Activated naive CD4-positive, alpha-beta T cell treated with anti-CD3 and anti-CD28 coated beads, Interleukin-2, amount 10 ng/mL, durations not matched to agents 7 days and 5 days (primary cell): ENCODE data around the gene MFAP4.

Experiments
- CTCF ChIA-PET: fragments of 350-600 bp; sonication (Branson Sonifier 250); formaldehyde crosslinking; loops from one replicate; lab custom pipeline; 2021; ENCODE audit warnings: antibody characterized with exemption; lab: Charles Lee
- DNase-seq: peaks from one replicate; pipeline ENCODE4 v3.0.0-alpha.2; 2020
- H3K27ac Mint-ChIP-seq: one replicate; pipeline ENCODE4 v1.8.0; 2021; ENCODE audit warnings: mild to moderate bottlenecking, moderate library complexity, mixed read lengths
- H3K27me3 Mint-ChIP-seq: one replicate; pipeline ENCODE4 v1.8.0; 2021; ENCODE audit warnings: mild to moderate bottlenecking, mixed read lengths
- H3K36me3 Mint-ChIP-seq: one replicate; pipeline ENCODE4 v1.8.0; 2021; ENCODE audit warnings: mixed read lengths
- H3K4me1 Mint-ChIP-seq: one replicate; pipeline ENCODE4 v1.8.0; 2021; ENCODE audit warnings: mixed read lengths
- H3K4me3 Mint-ChIP-seq: one replicate; pipeline ENCODE4 v1.8.0; 2021; ENCODE audit warnings: mild to moderate bottlenecking, moderate library complexity, mixed read lengths
- H3K9me3 Mint-ChIP-seq: one replicate; pipeline ENCODE4 v1.8.0; 2021; ENCODE audit warnings: mixed read lengths

The MFAP4 gene

GRCh38 chr17:19384723-19385391, 2.1 kb downstream of the MFAP4 start:
- no peak overlapping the region for H3K4me3 Mint-ChIP-seq
- peaks cover 46% of the 10 kb centered on the region for H3K36me3 Mint-ChIP-seq
- H3K27me3 Mint-ChIP-seq = peaks cover 26% of the 10 kb centered on the region
- H3K9me3 Mint-ChIP-seq = no peaks in the 10 kb centered on the region
- H3K27ac Mint-ChIP-seq = no peak overlapping the region
- DNase-seq = no peak
- H3K4me1 Mint-ChIP-seq = peaks cover 12% of the 10 kb centered on the region
- CTCF ChIA-PET = no interaction called here

GRCh38 chr17:19383681-19384470, 3.1 kb downstream of the MFAP4 start:
- H3K4me3 Mint-ChIP-seq = no peak overlapping the region
- no peak for DNase-seq
- H3K4me1 Mint-ChIP-seq = peaks cover 22% of the 10 kb centered on the region

GRCh38 chr17:19382531-19383444, 4.2 kb downstream of the MFAP4 start:
- Mint-ChIP-seq H3K36me3 (peaks cover 53% of the 10 kb centered on the region), H3K27ac (no peak overlapping the region), H3K4me3 (no peak overlapping the region), H3K27me3 (peaks cover 13% of the 10 kb centered on the region), H3K4me1 (peaks cover 25% of the 10 kb centered on the region), H3K9me3 (no peaks in the 10 kb centered on the region)
- CTCF ChIA-PET = no interaction called here
- no peak for DNase-seq

More at GRCh38 chr17:19383681-19384470, 3.1 kb downstream of the MFAP4 start:
- H3K36me3 Mint-ChIP-seq = peaks cover 53% of the 10 kb centered on the region
- no peaks in the 10 kb centered on the region for H3K9me3 Mint-ChIP-seq
- H3K27me3 Mint-ChIP-seq = peaks cover 22% of the 10 kb centered on the region
- CTCF ChIA-PET = no interaction called here
- H3K27ac Mint-ChIP-seq = no peak overlapping the region

GRCh38 chr17:19381741-19382444, 5.1 kb downstream of the MFAP4 start:
- H3K36me3 Mint-ChIP-seq = peaks cover 53% of the 10 kb centered on the region
- CTCF ChIA-PET = no interaction called here
- H3K27ac Mint-ChIP-seq = no peak overlapping the region
- no peak for DNase-seq
- H3K4me1 Mint-ChIP-seq = peaks cover 32% of the 10 kb centered on the region
- H3K4me3 Mint-ChIP-seq = no peak overlapping the region
- H3K27me3 Mint-ChIP-seq = peaks cover 6% of the 10 kb centered on the region
- H3K9me3 Mint-ChIP-seq = no peaks in the 10 kb centered on the region

DNA sequence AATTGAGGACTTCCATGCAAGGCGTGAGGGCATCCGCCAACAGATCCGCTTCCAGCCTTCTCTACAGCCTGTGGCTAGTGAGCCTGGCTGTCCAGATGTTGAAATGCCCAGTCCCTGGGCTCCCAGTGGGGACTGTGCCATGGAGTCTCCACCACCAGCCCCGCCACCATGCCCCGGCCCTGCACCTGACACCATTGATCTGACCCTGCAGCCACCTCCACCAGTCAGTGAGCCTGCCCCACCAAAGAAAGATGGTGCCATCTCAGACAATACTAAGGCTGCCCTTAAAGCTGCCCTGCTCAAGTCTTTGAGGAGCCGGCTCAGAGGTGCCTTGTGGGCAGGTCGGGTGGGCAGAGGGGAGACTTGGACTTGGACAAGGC, 5.6 kb downstream of the MFAP4 start:
- H3K36me3 Mint-ChIP-seq = peaks cover 53% of the 10 kb centered on the region
- H3K27me3 Mint-ChIP-seq = peaks cover 3% of the 10 kb centered on the region
- peaks cover 35% of the 10 kb centered on the region for H3K4me1 Mint-ChIP-seq
- no peak overlapping the region for H3K27ac Mint-ChIP-seq
- no peak overlapping the region for H3K4me3 Mint-ChIP-seq
- CTCF ChIA-PET = no interaction called here
- H3K9me3 Mint-ChIP-seq = no peaks in the 10 kb centered on the region
- DNase-seq = no peak

DNA sequence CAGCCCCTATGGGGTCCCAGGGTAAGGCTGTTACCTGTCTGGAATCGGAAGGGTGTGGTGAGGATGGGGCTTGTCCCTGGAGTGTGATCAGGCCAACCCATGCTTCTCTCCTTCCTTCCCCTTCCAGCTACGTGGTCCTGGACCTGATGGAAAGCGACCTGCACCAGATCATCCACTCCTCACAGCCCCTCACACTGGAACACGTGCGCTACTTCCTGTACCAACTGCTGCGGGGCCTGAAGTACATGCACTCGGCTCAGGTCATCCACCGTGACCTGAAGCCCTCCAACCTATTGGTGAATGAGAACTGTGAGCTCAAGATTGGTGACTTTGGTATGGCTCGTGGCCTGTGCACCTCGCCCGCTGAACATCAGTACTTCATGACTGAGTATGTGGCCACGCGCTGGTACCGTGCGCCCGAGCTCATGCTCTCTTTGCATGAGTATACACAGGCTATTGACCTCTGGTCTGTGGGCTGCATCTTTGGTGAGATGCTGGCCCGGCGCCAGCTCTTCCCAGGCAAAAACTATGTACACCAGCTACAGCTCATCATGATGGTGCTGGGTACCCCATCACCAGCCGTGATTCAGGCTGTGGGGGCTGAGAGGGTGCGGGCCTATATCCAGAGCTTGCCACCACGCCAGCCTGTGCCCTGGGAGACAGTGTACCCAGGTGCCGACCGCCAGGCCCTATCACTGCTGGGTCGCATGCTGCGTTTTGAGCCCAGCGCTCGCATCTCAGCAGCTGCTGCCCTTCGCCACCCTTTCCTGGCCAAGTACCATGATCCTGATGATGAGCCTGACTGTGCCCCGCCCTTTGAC, 6.3 kb downstream of the MFAP4 start:
- Mint-ChIP-seq H3K27ac (no peak overlapping the region), H3K4me1 (peaks cover 40% of the 10 kb centered on the region), H3K27me3 (no peaks in the 10 kb centered on the region), H3K4me3 (peak overlapping the region; percentile 28), H3K9me3 (no peaks in the 10 kb centered on the region), H3K36me3 (peaks cover 53% of the 10 kb centered on the region)
- DNase-seq = no peak
- CTCF ChIA-PET = no interaction called here

DNA sequence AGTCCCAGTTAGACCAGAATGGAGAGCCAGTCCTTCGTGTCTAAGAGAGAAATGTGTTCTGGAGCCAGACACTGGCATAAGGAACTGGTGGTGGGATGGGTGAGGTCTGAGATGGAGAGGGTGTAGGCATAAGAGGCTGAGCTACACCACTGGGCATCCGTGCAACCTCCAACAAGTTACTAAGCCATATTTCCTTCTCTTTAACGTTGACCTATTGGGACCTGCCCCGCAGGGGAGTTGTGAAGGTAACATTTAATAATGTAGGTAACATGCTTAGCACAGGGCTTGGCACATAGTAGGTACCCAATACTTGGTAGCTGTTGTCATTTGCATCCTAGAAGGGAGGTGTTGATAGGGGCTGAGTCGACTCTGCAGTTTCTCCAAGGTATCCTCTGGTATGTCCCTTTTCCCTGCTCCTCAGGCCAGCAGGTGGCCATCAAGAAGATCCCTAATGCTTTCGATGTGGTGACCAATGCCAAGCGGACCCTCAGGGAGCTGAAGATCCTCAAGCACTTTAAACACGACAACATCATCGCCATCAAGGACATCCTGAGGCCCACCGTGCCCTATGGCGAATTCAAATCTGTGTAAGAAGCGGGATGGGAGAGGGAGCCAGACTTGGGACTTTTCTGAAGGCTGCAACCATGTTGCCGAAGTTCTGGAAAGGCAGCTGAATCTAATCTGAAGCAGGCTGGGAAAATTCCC, 7.5 kb downstream of the MFAP4 start:
- Mint-ChIP-seq H3K9me3 (no peaks in the 10 kb centered on the region), H3K4me3 (peak overlapping the region; percentile 96), H3K27ac (no peak overlapping the region), H3K27me3 (no peaks in the 10 kb centered on the region), H3K36me3 (peaks cover 45% of the 10 kb centered on the region), H3K4me1 (peaks cover 40% of the 10 kb centered on the region)
- DNase-seq = no peak
- CTCF ChIA-PET = no interaction called here

- Mint-ChIP-seq H3K4me1 (peaks cover 45% of the 10 kb centered on the region), H3K27me3 (no peaks in the 10 kb centered on the region), H3K36me3 (peaks cover 43% of the 10 kb centered on the region), H3K4me3 (peak within 1 kb of the TSS; percentile 96), H3K9me3 (no peaks in the 10 kb centered on the region), H3K27ac (peak within 1 kb of the TSS; percentile 97)
- no peak for DNase-seq
- CTCF ChIA-PET = interaction anchor here (1.1 to 1.8 kb wide), 4 partner anchors 13 to 68 kb away, joined by 3 to 18 read pairs (median 5); partner anchors contain the start of gene B9D1
These were observed 8.3 kb downstream of the MFAP4 start, which contains the start of gene MAPK7 for GRCh38 chr17:19378416-19379360. Gene MAPK7 (plus strand): TSS chr17:19378498. CDS start chr17:19378901, 403 bp downstream.

DNA sequence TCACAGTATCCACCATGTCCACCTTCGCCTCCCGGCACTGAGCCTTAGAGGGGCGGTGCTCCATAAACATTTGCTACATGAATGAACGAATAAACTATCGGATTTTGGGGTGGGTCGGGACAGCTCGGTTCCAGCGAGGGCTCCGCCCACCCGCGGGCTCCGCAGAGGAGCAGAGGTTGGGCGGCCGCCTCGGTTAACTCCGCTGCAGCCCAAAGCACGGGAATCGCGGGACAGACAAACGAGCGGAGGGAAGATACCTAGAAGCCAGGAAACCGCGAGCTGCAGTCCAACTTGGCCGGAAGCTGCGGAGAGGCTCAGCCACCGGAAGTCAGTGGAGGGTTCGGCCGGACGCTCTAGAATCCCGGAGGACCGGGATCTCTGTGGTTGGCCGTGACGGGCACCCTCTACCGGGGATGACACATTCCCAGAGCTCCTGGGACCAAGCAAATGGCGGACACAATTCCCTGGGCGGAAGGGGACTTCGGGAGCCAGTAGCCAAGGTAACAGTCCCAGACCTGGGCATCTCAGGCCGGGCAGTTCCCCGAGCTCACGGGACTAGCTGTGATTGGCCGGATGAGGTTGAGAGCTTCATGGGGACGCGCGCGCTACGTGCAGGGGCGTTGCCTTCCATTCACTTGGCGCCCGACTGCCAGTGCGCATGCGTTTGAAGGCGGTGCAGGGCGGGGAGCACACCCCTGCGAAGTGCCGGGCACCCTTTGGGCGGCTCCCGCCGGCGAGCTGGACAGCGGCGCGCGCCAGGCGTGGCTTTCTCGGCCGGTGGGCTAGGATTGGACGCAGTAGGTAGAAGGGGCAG, 9.2 kb downstream of the MFAP4 start:
- CTCF ChIA-PET = interaction anchor here (1.1 to 1.8 kb wide), 4 partner anchors 12 to 69 kb away, joined by 3 to 18 read pairs (median 5); partner anchors contain the start of gene B9D1

DNA sequence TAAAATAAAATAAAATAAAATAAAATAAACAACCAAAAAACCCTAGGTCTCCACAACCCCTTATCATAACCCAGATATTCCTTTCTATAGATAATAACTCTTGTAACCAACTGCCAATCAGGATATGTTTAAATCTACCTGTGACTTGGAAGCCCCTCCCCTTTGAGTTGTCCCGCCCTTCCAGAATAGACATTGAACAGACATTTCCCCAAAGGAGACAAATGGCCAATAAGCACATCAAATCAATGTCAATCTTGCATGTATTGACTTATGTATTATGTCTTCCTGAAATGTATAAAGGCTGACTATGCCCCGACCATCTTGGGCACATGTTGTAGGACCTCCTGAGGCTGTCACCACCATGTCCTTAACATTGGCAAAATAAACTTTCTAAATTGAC, 10.2 kb downstream of the MFAP4 start:
- Mint-ChIP-seq H3K27ac (peak overlapping the region; percentile 97), H3K9me3 (no peaks in the 10 kb centered on the region), H3K4me3 (peak overlapping the region; percentile 96), H3K27me3 (no peaks in the 10 kb centered on the region), H3K4me1 (peaks cover 61% of the 10 kb centered on the region), H3K36me3 (peaks cover 33% of the 10 kb centered on the region)
- CTCF ChIA-PET = interaction anchor here (1.8 kb wide), 1 partner anchor 14 kb away, joined by 18 read pairs; the partner anchor contains the start of gene B9D1
- DNase-seq = peak; percentile 36

More for the DNA sequence above, 9.2 kb downstream of the MFAP4 start:
- peak; percentile 98 for DNase-seq
- Mint-ChIP-seq H3K27me3 (no peaks in the 10 kb centered on the region), H3K36me3 (peaks cover 39% of the 10 kb centered on the region), H3K4me3 (peak overlapping the region; percentile 96), H3K27ac (peak overlapping the region; percentile 97), H3K4me1 (peaks cover 51% of the 10 kb centered on the region), H3K9me3 (no peaks in the 10 kb centered on the region)

DNA sequence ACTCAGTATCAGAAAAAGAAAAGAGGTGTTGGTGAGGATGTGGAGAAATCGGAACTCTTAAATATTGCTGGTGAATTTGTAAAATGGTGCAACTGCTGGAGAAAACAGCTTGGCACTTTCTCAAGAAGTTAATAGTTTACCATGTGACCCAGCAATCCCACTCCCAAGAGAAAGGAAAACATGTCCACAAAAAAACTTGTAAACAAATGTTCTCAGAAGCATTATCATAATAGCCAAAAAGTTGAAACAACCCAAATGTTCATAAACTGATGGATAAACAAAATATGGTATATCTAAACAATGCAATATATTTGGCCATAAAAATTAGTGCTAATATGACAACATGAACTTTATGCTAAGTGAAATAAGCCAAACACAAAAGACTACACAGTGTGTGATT, 11.3 kb downstream of the MFAP4 start:
- Mint-ChIP-seq H3K9me3 (no peaks in the 10 kb centered on the region), H3K4me3 (no peak overlapping the region), H3K27ac (peak overlapping the region; percentile 49), H3K4me1 (peaks cover 72% of the 10 kb centered on the region), H3K36me3 (peaks cover 26% of the 10 kb centered on the region), H3K27me3 (no peaks in the 10 kb centered on the region)
- DNase-seq = peak; percentile 1
- CTCF ChIA-PET = no interaction called here
